A673 (cell line): ENCODE measurements around the gene RSPH6A. TPM values are rescaled to one million over a fixed set of nuclear protein-coding genes. Genes with fewer than 3 reads are reported as not detected.

Experiments
- BruUV-seq: library from RNA; stranded (reverse); fragments of 400-500 nt; replicated peaks from 2 replicates; lab custom pipeline; 2021; lab: Mats Ljungman, UMichigan
- CTCF ChIA-PET: fragments of 300-600 bp; sonication (Branson Sonifier 250); formaldehyde crosslinking; loops from one replicate; lab custom pipeline; 2022; ENCODE audit warnings: antibody characterized with exemption; lab: Charles Lee
- POLR2A ChIA-PET: fragments of 300-600 bp; sonication (Branson Sonifier 250); formaldehyde crosslinking; loops from one replicate; lab custom pipeline; 2022; ENCODE audit warnings: antibody characterized with exemption; ENCODE audit not compliant: low non-redundant PET; lab: Charles Lee
- DNase-seq: peaks from one replicate; pipeline ENCODE4 v3.0.0-alpha.2; 2015; ENCODE audit warnings: low spot score
- H3K27ac ChIP-seq: fragments of 200-600 bp; sonication (generic); 2 replicates; pipeline ENCODE4 v1.5.1; 2016; ENCODE audit warnings: mixed run types, low read depth, mild to moderate bottlenecking, mixed read lengths, antibody characterized with exemption, low read length; ENCODE audit not compliant: poor library complexity, severe bottlenecking
- H3K27me3 ChIP-seq: fragments of 200-600 bp; sonication (generic); replicated peaks from 2 replicates; pipeline ENCODE4 v1.6.1; 2017; ENCODE audit warnings: mixed run types, low read depth, mild to moderate bottlenecking, mixed read lengths, antibody characterized with exemption, low read length; ENCODE audit not compliant: insufficient read depth, poor library complexity
- H3K36me3 ChIP-seq: fragments of 200-600 bp; sonication (generic); 2 replicates; pipeline ENCODE4 v1.6.1; 2016; ENCODE audit warnings: mixed run types, mild to moderate bottlenecking, mixed read lengths, antibody characterized with exemption, low read length; ENCODE audit not compliant: insufficient read depth, poor library complexity, severe bottlenecking
- H3K4me1 ChIP-seq: fragments of 200-600 bp; sonication (generic); 2 replicates; pipeline ENCODE4 v1.6.1; 2017; ENCODE audit warnings: mixed run types, mild to moderate bottlenecking, mixed read lengths, antibody characterized with exemption, low read length; ENCODE audit not compliant: insufficient read depth, poor library complexity, severe bottlenecking
- H3K4me3 ChIP-seq: fragments of 200-600 bp; sonication (generic); 2 replicates; pipeline ENCODE4 v1.5.1; 2016; ENCODE audit warnings: low read depth, mixed run types, mild to moderate bottlenecking, mixed read lengths, low read length; ENCODE audit not compliant: poor library complexity, severe bottlenecking
- H3K9me3 ChIP-seq: fragments of 200-600 bp; sonication (generic); 2 replicates; pipeline ENCODE4 v1.6.1; 2016; ENCODE audit warnings: mixed run types, low read depth, mild to moderate bottlenecking, mixed read lengths, antibody characterized with exemption, low read length; ENCODE audit not compliant: poor library complexity, severe bottlenecking
- CTCF ChIP-seq: fragments of 300-800, 200-600 bp; sonication (generic); conservative IDR thresholded peaks from 2 replicates; pipeline ENCODE4 v1.5.1; 2017; ENCODE audit warnings: low read depth, mild to moderate bottlenecking, antibody characterized with exemption, low read length, moderate library complexity, mixed read lengths
- EZH2 ChIP-seq: fragments of 200-600 bp; sonication (generic); IDR thresholded peaks from 2 replicates; pipeline ENCODE4 v1.6.1; 2017; ENCODE audit warnings: borderline replicate concordance, low read depth, mild to moderate bottlenecking, mixed read lengths, antibody characterized with exemption, low read length; ENCODE audit not compliant: poor library complexity, severe bottlenecking
- intact Hi-C: fragments of 100-400 bp; cut with micrococcal nuclease; formaldehyde crosslinking; loops from one replicate; pipeline ENCODE4 v1.10.0; 2022; ENCODE audit not compliant: unreplicated experiment
- total RNA-seq: library from RNA; stranded (reverse); gene quantifications from 2 replicates; pipeline ENCODE4 v1.2.3, GENCODE V29; 2021

RSPH6A gene
- total RNA-seq, 1 experiment from 2014 or later, result 0.19 TPM

GRCh38 chr19:45777395-45777961 is 37.6 kb downstream of the RSPH6A start:
- H3K36me3 ChIP-seq, result peaks cover 25% of the 10 kb centered on the region
- POLR2A ChIA-PET, result no interaction called here
- H3K27ac ChIP-seq, result no peak overlapping the region
- CTCF ChIA-PET, result no interaction called here
- no peak for TF ChIP-seq EZH2
- TF ChIP-seq CTCF, result no peak
- no peaks in the 10 kb centered on the region for H3K4me1 ChIP-seq
- H3K27me3 ChIP-seq, result no peaks in the 10 kb centered on the region
- intact Hi-C loops, result loop anchor here (10.0 kb wide), 1 partner anchor 83 kb away; the partner anchor contains the start of genes QPCTL and SNRPD2
- DNase-seq, result no peak
- BruUV-seq, result no TSS peak
- H3K4me3 ChIP-seq, result no peak overlapping the region
- H3K9me3 ChIP-seq, result no peaks in the 10 kb centered on the region

GRCh38 chr19:45774765-45775164 is 40.3 kb downstream of the RSPH6A start:
- Histone ChIP-seq H3K4me1 (peaks cover 4% of the 10 kb centered on the region), H3K36me3 (peaks cover 25% of the 10 kb centered on the region), H3K9me3 (no peaks in the 10 kb centered on the region), H3K4me3 (no peak overlapping the region), H3K27me3 (no peaks in the 10 kb centered on the region), H3K27ac (no peak overlapping the region)
- CTCF ChIA-PET, result no interaction called here
- TF ChIP-seq EZH2 (no peak), CTCF (no peak)
- no TSS peak for BruUV-seq
- intact Hi-C loops, result loop anchor here (10.0 kb wide), 1 partner anchor 80 kb away; the partner anchor contains the start of genes QPCTL and SNRPD2
- no peak for DNase-seq
- POLR2A ChIA-PET, result no interaction called here

- no peaks in the 10 kb centered on the region for H3K27me3 ChIP-seq
- no peak for DNase-seq
- no peaks in the 10 kb centered on the region for H3K9me3 ChIP-seq
- H3K4me1 ChIP-seq, result peaks cover 4% of the 10 kb centered on the region
- no peak overlapping the region for H3K4me3 ChIP-seq
- H3K36me3 ChIP-seq, result peaks cover 18% of the 10 kb centered on the region
- CTCF ChIA-PET, result no interaction called here
- no TSS peak for BruUV-seq
- intact Hi-C loops, result loop anchor here (10.0 kb wide), 1 partner anchor 79 kb away; the partner anchor contains the start of genes QPCTL and SNRPD2
- H3K27ac ChIP-seq, result no peak overlapping the region
- TF ChIP-seq EZH2 (no peak), CTCF (no peak)
- POLR2A ChIA-PET, result no interaction called here
Observed at GRCh38 chr19:45773384-45773783, 41.7 kb downstream of the RSPH6A start.
